ENCODE measurements around the gene LCLAT1. TPM values are rescaled to one million over a fixed set of nuclear protein-coding genes. Genes with fewer than 3 reads are reported as not detected.

The LCLAT1 gene
- total RNA-seq, 1 donor from 2014 or later = 21.6 TPM

- H3K4me2 ChIP-seq = no peak overlapping the region
- no peak overlapping the region for H3K4me3 ChIP-seq
Observed at GRCh38 chr2:30548386-30548785, 101.3 kb downstream of the LCLAT1 start.

GRCh38 chr2:30549096-30549495 is 102.0 kb downstream of the LCLAT1 start:
- Mint-ChIP-seq H3K27me3 (ENCODE audit: insufficient read depth, low read depth) (no peaks in the 10 kb centered on the region), H3K9me3 (no peaks in the 10 kb centered on the region), H3K36me3 (peaks cover 10% of the 10 kb centered on the region), H3K4me3 (no peak overlapping the region), H3K4me1 (no peaks in the 10 kb centered on the region), H3K27ac (no peak overlapping the region)
- no peak for DNase-seq (ENCODE audit: low spot score)
- Histone ChIP-seq H2AFZ (replicated peaks) (no peak overlapping the region), H3K9ac (no peak overlapping the region), H3K4me2 (no peak overlapping the region), H4K20me1 (ENCODE audit: low read depth) (peaks cover 8% of the 10 kb centered on the region), H3F3A (ENCODE audit: low read depth) (no peaks in the 10 kb centered on the region), H3K27ac (no peak overlapping the region), H3K4me3 (no peak overlapping the region), H3K36me3 (no peaks in the 10 kb centered on the region), H3K4me1 (peaks cover 7% of the 10 kb centered on the region), H3K9me3 (ENCODE audit: low read depth) (no peaks in the 10 kb centered on the region), H3K27me3 (no peaks in the 10 kb centered on the region), H3K79me2 (ENCODE audit: low read depth) (no peaks in the 10 kb centered on the region)
- TF ChIP-seq EZH2phosphoT487 (IDR thresholded peaks at IDR 0.05) = no peak
- TF ChIP-seq CTCF (IDR thresholded peaks at IDR 0.05) = no peak
- TF ChIP-seq EZH2 (IDR thresholded peaks at IDR 0.05) = no peak

More at GRCh38 chr2:30548386-30548785, 101.3 kb downstream of the LCLAT1 start:
- TF ChIP-seq EZH2 (IDR thresholded peaks at IDR 0.05) = no peak
- TF ChIP-seq EZH2phosphoT487 (IDR thresholded peaks at IDR 0.05) = no peak
- TF ChIP-seq CTCF (IDR thresholded peaks at IDR 0.05) = no peak
- Histone ChIP-seq H3K9me3 (ENCODE audit: low read depth) (no peaks in the 10 kb centered on the region), H2AFZ (replicated peaks) (no peak overlapping the region), H3K27me3 (no peaks in the 10 kb centered on the region), H3K9ac (no peak overlapping the region), H4K20me1 (ENCODE audit: low read depth) (peaks cover 8% of the 10 kb centered on the region), H3K79me2 (ENCODE audit: low read depth) (no peaks in the 10 kb centered on the region), H3K27ac (no peak overlapping the region), H3F3A (ENCODE audit: low read depth) (no peaks in the 10 kb centered on the region), H3K36me3 (no peaks in the 10 kb centered on the region), H3K4me1 (peaks cover 7% of the 10 kb centered on the region)
- DNase-seq (ENCODE audit: low spot score) = no peak
- no peak overlapping the region for H3K4me3 Mint-ChIP-seq
- H3K27ac Mint-ChIP-seq = peak overlapping the region; percentile 11
- no peaks in the 10 kb centered on the region for H3K9me3 Mint-ChIP-seq
- H3K27me3 Mint-ChIP-seq (ENCODE audit: insufficient read depth, low read depth) = no peaks in the 10 kb centered on the region
- peaks cover 9% of the 10 kb centered on the region for H3K36me3 Mint-ChIP-seq
- no peaks in the 10 kb centered on the region for H3K4me1 Mint-ChIP-seq

- no peaks in the 10 kb centered on the region for H3K4me1 ChIP-seq
- no peaks in the 10 kb centered on the region for H3F3A ChIP-seq (ENCODE audit: low read depth)
- peaks cover 6% of the 10 kb centered on the region for H3K36me3 Mint-ChIP-seq
- no peak overlapping the region for H3K9ac ChIP-seq
- H3K4me3 Mint-ChIP-seq = no peak overlapping the region
- H3K79me2 ChIP-seq (ENCODE audit: low read depth) = no peaks in the 10 kb centered on the region
- H3K4me1 Mint-ChIP-seq = no peaks in the 10 kb centered on the region
- H2AFZ ChIP-seq (replicated peaks) = no peak overlapping the region
- no peaks in the 10 kb centered on the region for H3K27me3 Mint-ChIP-seq (ENCODE audit: insufficient read depth, low read depth)
- H3K9me3 Mint-ChIP-seq = no peaks in the 10 kb centered on the region
- H4K20me1 ChIP-seq (ENCODE audit: low read depth) = peaks cover 4% of the 10 kb centered on the region
- no peaks in the 10 kb centered on the region for H3K27me3 ChIP-seq
- no peaks in the 10 kb centered on the region for H3K36me3 ChIP-seq
- no peak overlapping the region for H3K4me2 ChIP-seq
- no peak for TF ChIP-seq EZH2phosphoT487 (IDR thresholded peaks at IDR 0.05)
- no peak for TF ChIP-seq EZH2 (IDR thresholded peaks at IDR 0.05)
- no peak for TF ChIP-seq CTCF (IDR thresholded peaks at IDR 0.05)
- no peak overlapping the region for H3K27ac ChIP-seq
- H3K9me3 ChIP-seq (ENCODE audit: low read depth) = no peaks in the 10 kb centered on the region
- no peak overlapping the region for H3K4me3 ChIP-seq
- DNase-seq (ENCODE audit: low spot score) = no peak
- no peak overlapping the region for H3K27ac Mint-ChIP-seq
Observed at GRCh38 chr2:30559544-30560275, 112.7 kb downstream of the LCLAT1 start.
